NCI-H1694 (cell line): Measurements from ENCODE around the gene EXD3.
A peak's percentile ranks its signal among the peaks of the same experiment; 100 is the strongest.

Source experiments
- DNase-seq: peaks from one replicate; lab custom pipeline; 2025; lab: John Stamatoyannopoulos, UW

Gene EXD3

GRCh38 chr9:137306066-137306849, 116.7 kb downstream of the EXD3 start:
- DNase-seq: no peak

GRCh38 chr9:137305798-137306065, 117.2 kb downstream of the EXD3 start:
- no peak for DNase-seq

GRCh38 chr9:137305060-137305797, 117.7 kb downstream of the EXD3 start:
- DNase-seq: no peak

GRCh38 chr9:137304383-137305059, 118.4 kb downstream of the EXD3 start:
- no peak for DNase-seq

GRCh38 chr9:137303893-137304382, 119.0 kb downstream of the EXD3 start:
- no peak for DNase-seq

- no peak for DNase-seq
These were observed 119.6 kb downstream of the EXD3 start for GRCh38 chr9:137303151-137303892.

GRCh38 chr9:137302449-137303150, 120.4 kb downstream of the EXD3 start:
- DNase-seq: no peak

GRCh38 chr9:137302118-137302448, 120.9 kb downstream of the EXD3 start, which contains the start of gene NRARP:
TSS of gene NRARP (minus strand) at chr9:137302271. CDS start at chr9:137301928, 343 bp downstream.
- DNase-seq: peak; percentile 45

GRCh38 chr9:137301081-137301947, 121.6 kb downstream of the EXD3 start:
- no peak for DNase-seq

- no peak for DNase-seq
These were observed 122.3 kb downstream of the EXD3 start for GRCh38 chr9:137300567-137301080.

- no peak for DNase-seq
These were observed 123.0 kb downstream of the EXD3 start for GRCh38 chr9:137299938-137300337.

- no peak for DNase-seq
These were observed 123.8 kb downstream of the EXD3 start for GRCh38 chr9:137299203-137299565.

- DNase-seq: no peak
These were observed 124.4 kb downstream of the EXD3 start for GRCh38 chr9:137298401-137299202.

GRCh38 chr9:137297966-137298365, 125.0 kb downstream of the EXD3 start:
- DNase-seq: no peak

- DNase-seq: no peak
These were observed 126.0 kb downstream of the EXD3 start for GRCh38 chr9:137296670-137297664.

- no peak for DNase-seq
These were observed 126.9 kb downstream of the EXD3 start for GRCh38 chr9:137295849-137296669.

GRCh38 chr9:137295238-137295811, 127.6 kb downstream of the EXD3 start:
- DNase-seq: no peak
